ENCODE results near the gene RNASEH2C. TPM values are rescaled to one million over a fixed set of nuclear protein-coding genes. Genes with fewer than 3 reads are reported as not detected.

The RNASEH2C gene
- total RNA-seq, 1 experiment from 2014 or later: 31.8 TPM

DNA sequence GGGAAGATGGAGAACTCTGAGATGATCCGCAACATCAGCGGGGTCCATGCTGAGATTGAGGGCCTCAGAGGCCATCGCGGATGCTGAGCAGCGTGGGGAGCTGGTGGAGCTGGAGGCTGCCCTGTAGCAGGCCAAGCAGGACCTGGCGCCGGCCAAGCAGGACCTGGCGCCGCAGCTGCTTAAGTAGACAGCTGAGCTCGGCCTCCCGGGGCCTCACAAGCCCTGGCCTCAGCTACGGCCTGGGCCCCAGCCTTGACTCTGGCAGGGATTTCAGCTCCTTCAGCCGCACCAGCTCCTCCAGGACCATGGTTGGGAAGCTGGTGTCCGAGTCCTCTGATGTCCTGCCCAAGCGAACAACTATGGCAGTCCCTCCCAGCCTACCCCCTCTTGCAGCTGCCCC, 7.3 kb upstream of the RNASEH2C start:
- no TSS peak for BruUV-seq (replicated peaks)
- intact Hi-C loops (cut with micrococcal nuclease; ENCODE audit: unreplicated experiment): no loop called here
- no peak overlapping the region for H2AFZ ChIP-seq
- no peaks in the 10 kb centered on the region for H3K9me2 ChIP-seq (ENCODE audit: insufficient read depth)
- TF ChIP-seq, protein P1, sequence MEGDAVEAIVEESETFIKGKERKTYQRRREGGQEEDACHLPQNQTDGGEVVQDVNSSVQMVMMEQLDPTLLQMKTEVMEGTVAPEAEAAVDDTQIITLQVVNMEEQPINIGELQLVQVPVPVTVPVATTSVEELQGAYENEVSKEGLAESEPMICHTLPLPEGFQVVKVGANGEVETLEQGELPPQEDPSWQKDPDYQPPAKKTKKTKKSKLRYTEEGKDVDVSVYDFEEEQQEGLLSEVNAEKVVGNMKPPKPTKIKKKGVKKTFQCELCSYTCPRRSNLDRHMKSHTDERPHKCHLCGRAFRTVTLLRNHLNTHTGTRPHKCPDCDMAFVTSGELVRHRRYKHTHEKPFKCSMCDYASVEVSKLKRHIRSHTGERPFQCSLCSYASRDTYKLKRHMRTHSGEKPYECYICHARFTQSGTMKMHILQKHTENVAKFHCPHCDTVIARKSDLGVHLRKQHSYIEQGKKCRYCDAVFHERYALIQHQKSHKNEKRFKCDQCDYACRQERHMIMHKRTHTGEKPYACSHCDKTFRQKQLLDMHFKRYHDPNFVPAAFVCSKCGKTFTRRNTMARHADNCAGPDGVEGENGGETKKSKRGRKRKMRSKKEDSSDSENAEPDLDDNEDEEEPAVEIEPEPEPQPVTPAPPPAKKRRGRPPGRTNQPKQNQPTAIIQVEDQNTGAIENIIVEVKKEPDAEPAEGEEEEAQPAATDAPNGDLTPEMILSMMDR (conservative IDR thresholded peaks at IDR 0.05): no peak
- peaks cover 7% of the 10 kb centered on the region; the same call in 1 of the 2 replicates for H3K27me3 ChIP-seq (ENCODE audit: insufficient read depth, low read depth)
- no peak overlapping the region for H3K27ac ChIP-seq
- no peaks in the 10 kb centered on the region for H4K20me1 ChIP-seq (ENCODE audit: insufficient read depth)
- H3K4me1 ChIP-seq (replicated peaks; ENCODE audit: insufficient read depth): no peaks in the 10 kb centered on the region
- no peaks in the 10 kb centered on the region for H3K36me3 ChIP-seq (ENCODE audit: low read depth)
- no peak overlapping the region for H3K4me3 ChIP-seq
- CTCF ChIA-PET: interaction anchor here (0.6 to 1.0 kb wide), 2 partner anchors 79 to 1181 kb away, joined by 3 to 11 read pairs; no protein-coding TSS in a partner anchor
- no peaks in the 10 kb centered on the region for H3K79me2 ChIP-seq (ENCODE audit: low read depth)
- no peak overlapping the region for H3K4me2 ChIP-seq
- peak in 1 of 2 experiments; percentile 21 for DNase-seq
- H3K9me3 ChIP-seq (ENCODE audit: insufficient read depth, low read depth): 0 out of 2 replicates have a peak, but pooled peaks cover 4% of the 10 kb centered on the region
- H3F3A ChIP-seq (ENCODE audit: insufficient read depth, low read depth): no peaks in the 10 kb centered on the region; the same call in 1 of the 2 replicates
- POLR2A ChIA-PET (ENCODE audit: unreplicated experiment): no interaction called here

DNA sequence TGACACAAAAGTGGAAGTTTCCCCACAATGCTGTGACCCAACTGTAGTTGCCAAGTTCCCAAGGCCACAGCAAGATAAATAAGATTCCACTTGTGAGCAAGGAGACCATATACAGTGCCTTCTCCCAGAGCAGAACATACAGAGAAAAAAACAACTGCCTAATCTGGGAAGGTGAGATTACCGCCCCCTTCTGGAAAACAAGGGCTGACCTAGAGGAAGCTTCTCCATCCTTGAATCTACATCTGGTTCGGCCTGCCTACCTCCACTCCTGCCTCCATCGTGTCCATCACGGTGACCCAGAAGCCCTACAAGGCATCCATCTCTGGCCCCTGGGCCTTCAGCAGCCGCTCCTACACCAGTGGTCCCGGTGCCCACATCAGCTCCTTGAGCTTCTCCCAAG, 6.1 kb upstream of the RNASEH2C start:
- ChIA-PET POLR2A (ENCODE audit: unreplicated experiment) (no interaction called here), CTCF (interaction anchor here (0.6 kb wide), 1 partner anchor 241 kb away, joined by 8 read pairs; no protein-coding TSS in a partner anchor)
- Histone ChIP-seq H2AFZ (no peak overlapping the region), H3K9me3 (ENCODE audit: insufficient read depth, low read depth) (0 out of 2 replicates have a peak, but pooled peaks cover 4% of the 10 kb centered on the region), H3K4me1 (replicated peaks; ENCODE audit: insufficient read depth) (no peaks in the 10 kb centered on the region), H3K27me3 (ENCODE audit: insufficient read depth, low read depth) (peaks cover 6% of the 10 kb centered on the region; the same call in 1 of the 2 replicates), H3F3A (ENCODE audit: insufficient read depth, low read depth) (peaks cover 11% of the 10 kb centered on the region; the same call in 1 of the 2 replicates), H3K36me3 (ENCODE audit: low read depth) (no peaks in the 10 kb centered on the region), H3K4me2 (no peak overlapping the region), H3K9me2 (ENCODE audit: insufficient read depth) (no peaks in the 10 kb centered on the region), H4K20me1 (ENCODE audit: insufficient read depth) (no peaks in the 10 kb centered on the region), H3K27ac (no peak overlapping the region), H3K79me2 (ENCODE audit: low read depth) (no peaks in the 10 kb centered on the region), H3K4me3 (no peak overlapping the region)
- no TSS peak for BruUV-seq (replicated peaks)
- no peak for TF ChIP-seq EZH2 (IDR thresholded peaks at IDR 0.05; ENCODE audit: low read depth)
- TF ChIP-seq, protein P1 (conservative IDR thresholded peaks at IDR 0.05): no peak
- intact Hi-C loops (cut with micrococcal nuclease; ENCODE audit: unreplicated experiment): no loop called here
- DNase-seq: peak in 1 of 2 experiments; percentile 31

DNA sequence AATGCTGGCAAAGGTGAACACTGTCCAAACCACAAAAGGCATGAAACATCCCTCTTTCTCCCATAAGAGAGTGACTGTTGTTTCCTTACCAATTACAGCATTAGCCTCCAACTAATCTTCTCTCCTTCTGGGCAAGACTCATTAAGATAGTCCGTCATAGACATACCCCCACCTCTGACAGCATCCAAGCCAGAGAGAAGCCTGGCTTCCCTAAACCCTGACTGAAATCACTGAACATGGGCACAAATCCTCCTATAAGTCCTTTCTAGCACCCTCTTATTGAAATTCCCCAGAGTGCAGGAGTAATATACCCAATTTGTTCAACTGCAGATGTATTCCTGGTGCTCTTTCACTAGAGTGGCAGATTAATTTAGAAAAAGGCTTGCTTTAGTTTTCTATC, 1.7 kb upstream of the RNASEH2C start:
- DNase-seq: peak in 1 of 2 experiments; percentile 15
- H4K20me1 ChIP-seq (ENCODE audit: insufficient read depth): 0 out of 2 replicates have a peak, but pooled peaks cover 9% of the 10 kb centered on the region
- no peaks in the 10 kb centered on the region for H3K9me2 ChIP-seq (ENCODE audit: insufficient read depth)
- no peak overlapping the region for H3K27ac ChIP-seq
- POLR2A ChIA-PET (ENCODE audit: unreplicated experiment): interaction anchor here (0.7 kb wide), 2 partner anchors 118 to 590 kb away, joined by 3 to 4 read pairs; no protein-coding TSS in a partner anchor
- no peaks in the 10 kb centered on the region for H3K9me3 ChIP-seq (ENCODE audit: insufficient read depth, low read depth)
- H3K36me3 ChIP-seq (ENCODE audit: low read depth): no peaks in the 10 kb centered on the region
- peaks cover 16% of the 10 kb centered on the region; the same call in 1 of the 2 replicates for H3F3A ChIP-seq (ENCODE audit: insufficient read depth, low read depth)
- no peak for TF ChIP-seq EZH2 (IDR thresholded peaks at IDR 0.05; ENCODE audit: low read depth)
- TF ChIP-seq, protein P1 (conservative IDR thresholded peaks at IDR 0.05): no peak
- H3K4me1 ChIP-seq (replicated peaks; ENCODE audit: insufficient read depth): peaks cover 9% of the 10 kb centered on the region
- no TSS peak for BruUV-seq (replicated peaks)
- H3K79me2 ChIP-seq (ENCODE audit: low read depth): peaks cover 23% of the 10 kb centered on the region
- no peaks in the 10 kb centered on the region for H3K27me3 ChIP-seq (ENCODE audit: insufficient read depth, low read depth)
- H3K4me3 ChIP-seq: no peak overlapping the region
- H2AFZ ChIP-seq: no peak overlapping the region
- CTCF ChIA-PET: no interaction called here
- intact Hi-C loops (cut with micrococcal nuclease; ENCODE audit: unreplicated experiment): no loop called here
- no peak overlapping the region for H3K4me2 ChIP-seq

Data from PC-9 (cell line).